OCI-LY7 (cell line): ENCODE measurements around the gene KCNMA1.

Experiments used
- EZH2phosphoT487 ChIP-seq: fragments of 200-600 bp; sonication (generic); IDR thresholded peaks from 2 replicates; pipeline ENCODE4 v1.6.1; 2018; ENCODE audit warnings: low read depth, borderline replicate concordance, mild to moderate bottlenecking, mixed run types, antibody characterized with exemption, low read length, moderate library complexity, mixed read lengths
- TF ChIP-seq, protein P1 (sequence below): fragments of 200-600 bp; sonication (generic); conservative IDR thresholded peaks from 2 replicates; pipeline ENCODE4 v1.5.1; 2014; ENCODE audit warnings: mild to moderate bottlenecking, antibody characterized with exemption, low read length, moderate library complexity, mixed read lengths

DNA sequence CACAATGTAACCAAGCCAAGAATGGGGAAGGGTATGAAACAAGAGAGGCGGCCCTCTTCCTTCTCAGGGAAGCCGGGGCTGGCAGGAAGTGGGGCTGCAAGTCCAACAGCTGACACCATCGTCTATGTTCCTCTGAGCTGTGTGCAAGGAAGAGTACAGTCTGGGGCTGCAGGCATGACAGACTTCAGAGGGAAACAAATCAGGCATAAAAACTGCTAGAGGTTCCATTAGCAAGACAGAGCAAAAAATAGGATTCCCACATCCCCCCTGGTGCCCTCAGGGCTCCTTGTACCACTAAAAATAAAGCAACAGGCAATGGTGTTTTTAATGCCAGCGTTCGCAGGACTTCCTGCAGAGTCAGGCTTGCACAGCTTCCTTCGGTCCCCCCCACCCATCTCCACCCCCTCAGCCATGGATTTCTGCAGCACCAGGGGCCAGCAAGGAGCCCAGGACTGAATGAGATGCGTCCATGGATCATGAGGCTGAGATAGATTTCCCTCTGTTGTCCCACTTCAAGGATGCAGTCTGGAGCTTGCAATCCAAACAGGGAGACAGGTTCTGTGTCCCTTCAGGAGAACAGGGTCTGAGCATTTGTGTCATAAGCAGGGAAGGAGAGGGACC is 34.6 kb downstream of the KCNMA1 start:
- TF ChIP-seq, protein P1, sequence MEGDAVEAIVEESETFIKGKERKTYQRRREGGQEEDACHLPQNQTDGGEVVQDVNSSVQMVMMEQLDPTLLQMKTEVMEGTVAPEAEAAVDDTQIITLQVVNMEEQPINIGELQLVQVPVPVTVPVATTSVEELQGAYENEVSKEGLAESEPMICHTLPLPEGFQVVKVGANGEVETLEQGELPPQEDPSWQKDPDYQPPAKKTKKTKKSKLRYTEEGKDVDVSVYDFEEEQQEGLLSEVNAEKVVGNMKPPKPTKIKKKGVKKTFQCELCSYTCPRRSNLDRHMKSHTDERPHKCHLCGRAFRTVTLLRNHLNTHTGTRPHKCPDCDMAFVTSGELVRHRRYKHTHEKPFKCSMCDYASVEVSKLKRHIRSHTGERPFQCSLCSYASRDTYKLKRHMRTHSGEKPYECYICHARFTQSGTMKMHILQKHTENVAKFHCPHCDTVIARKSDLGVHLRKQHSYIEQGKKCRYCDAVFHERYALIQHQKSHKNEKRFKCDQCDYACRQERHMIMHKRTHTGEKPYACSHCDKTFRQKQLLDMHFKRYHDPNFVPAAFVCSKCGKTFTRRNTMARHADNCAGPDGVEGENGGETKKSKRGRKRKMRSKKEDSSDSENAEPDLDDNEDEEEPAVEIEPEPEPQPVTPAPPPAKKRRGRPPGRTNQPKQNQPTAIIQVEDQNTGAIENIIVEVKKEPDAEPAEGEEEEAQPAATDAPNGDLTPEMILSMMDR = no peak
- TF ChIP-seq EZH2phosphoT487 = no peak
